ENCODE results near the gene MNT.

GRCh38 chr17:2388020-2388682 is 12.7 kb downstream of the MNT start:
- TF ChIP-seq CTCF (IDR thresholded peaks at IDR 0.05) = no peak
- TF ChIP-seq POLR2A (IDR thresholded peaks at IDR 0.05) = no peak
